Calu3 (cell line): ENCODE measurements around the gene ESYT3. TPM values are rescaled to one million over a fixed set of nuclear protein-coding genes. Genes with fewer than 3 reads are reported as not detected.

Source experiments
- BruUV-seq: library from RNA; stranded (reverse); fragments of 400-500 nt; replicated peaks from 2 replicates; lab custom pipeline; 2021; lab: Mats Ljungman, UMichigan
- CTCF ChIA-PET: fragments of 300-600 bp; sonication (Branson Sonifier 250); formaldehyde crosslinking; loops from one replicate; lab custom pipeline; 2022; ENCODE audit warnings: antibody characterized with exemption; lab: Charles Lee
- DNase-seq: peaks from one replicate; pipeline ENCODE4 v3.0.0; 2022
- H3K27ac Mint-ChIP-seq: one replicate; pipeline ENCODE4 v1.8.0; 2022; ENCODE audit warnings: mixed read lengths; ENCODE audit not compliant: unreplicated experiment
- H3K27me3 Mint-ChIP-seq: one replicate; pipeline ENCODE4 v1.8.0; 2022; ENCODE audit warnings: mixed read lengths; ENCODE audit not compliant: unreplicated experiment
- H3K36me3 Mint-ChIP-seq: one replicate; pipeline ENCODE4 v1.8.0; 2022; ENCODE audit warnings: mild to moderate bottlenecking, moderate library complexity, mixed read lengths; ENCODE audit not compliant: insufficient read depth, unreplicated experiment
- H3K4me1 Mint-ChIP-seq: one replicate; pipeline ENCODE4 v1.8.0; 2022; ENCODE audit warnings: mild to moderate bottlenecking, low read depth, mixed read lengths; ENCODE audit not compliant: unreplicated experiment
- H3K4me3 Mint-ChIP-seq: one replicate; pipeline ENCODE4 v1.8.0; 2022; ENCODE audit warnings: mild to moderate bottlenecking, low read depth, moderate library complexity, mixed read lengths; ENCODE audit not compliant: unreplicated experiment
- H3K9me3 Mint-ChIP-seq: one replicate; pipeline ENCODE4 v1.8.0; 2022; ENCODE audit warnings: low read depth, mixed read lengths; ENCODE audit not compliant: unreplicated experiment
- intact Hi-C: fragments of 100-400 bp; cut with micrococcal nuclease; formaldehyde crosslinking; loops from one replicate; pipeline ENCODE4 v1.10.0; 2022; ENCODE audit not compliant: unreplicated experiment
- total RNA-seq: library from RNA; stranded (reverse); gene quantifications from 2 replicates; pipeline ENCODE4 v1.2.3, GENCODE V29; 2022
- TF ChIP-seq, protein P1 (sequence below): fragments of 200-600 bp; IDR thresholded peaks from one replicate; pipeline ENCODE4 v1.8.0; 2022; ENCODE audit warnings: antibody characterized with exemption; ENCODE audit not compliant: unreplicated experiment

Gene ESYT3
- total RNA-seq, 1 experiment from 2014 or later = 3.5 TPM

- no peak overlapping the region for H3K27ac Mint-ChIP-seq
- H3K27me3 Mint-ChIP-seq = peaks cover 40% of the 10 kb centered on the region
- no peak overlapping the region for H3K4me3 Mint-ChIP-seq
- H3K4me1 Mint-ChIP-seq = peaks cover 13% of the 10 kb centered on the region
- intact Hi-C loops = no loop called here
- TF ChIP-seq, protein P1, sequence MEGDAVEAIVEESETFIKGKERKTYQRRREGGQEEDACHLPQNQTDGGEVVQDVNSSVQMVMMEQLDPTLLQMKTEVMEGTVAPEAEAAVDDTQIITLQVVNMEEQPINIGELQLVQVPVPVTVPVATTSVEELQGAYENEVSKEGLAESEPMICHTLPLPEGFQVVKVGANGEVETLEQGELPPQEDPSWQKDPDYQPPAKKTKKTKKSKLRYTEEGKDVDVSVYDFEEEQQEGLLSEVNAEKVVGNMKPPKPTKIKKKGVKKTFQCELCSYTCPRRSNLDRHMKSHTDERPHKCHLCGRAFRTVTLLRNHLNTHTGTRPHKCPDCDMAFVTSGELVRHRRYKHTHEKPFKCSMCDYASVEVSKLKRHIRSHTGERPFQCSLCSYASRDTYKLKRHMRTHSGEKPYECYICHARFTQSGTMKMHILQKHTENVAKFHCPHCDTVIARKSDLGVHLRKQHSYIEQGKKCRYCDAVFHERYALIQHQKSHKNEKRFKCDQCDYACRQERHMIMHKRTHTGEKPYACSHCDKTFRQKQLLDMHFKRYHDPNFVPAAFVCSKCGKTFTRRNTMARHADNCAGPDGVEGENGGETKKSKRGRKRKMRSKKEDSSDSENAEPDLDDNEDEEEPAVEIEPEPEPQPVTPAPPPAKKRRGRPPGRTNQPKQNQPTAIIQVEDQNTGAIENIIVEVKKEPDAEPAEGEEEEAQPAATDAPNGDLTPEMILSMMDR = no peak
- CTCF ChIA-PET = no interaction called here
- H3K36me3 Mint-ChIP-seq = peaks cover 16% of the 10 kb centered on the region
- no TSS peak for BruUV-seq
- peaks cover 3% of the 10 kb centered on the region for H3K9me3 Mint-ChIP-seq
- no peak for DNase-seq
Observed at GRCh38 chr3:138429665-138430064, 4.8 kb upstream of the ESYT3 start.

GRCh38 chr3:138432576-138433240 is 1.7 kb upstream of the ESYT3 start:
- BruUV-seq = no TSS peak
- Mint-ChIP-seq H3K27me3 (peaks cover 62% of the 10 kb centered on the region), H3K9me3 (peaks cover 3% of the 10 kb centered on the region), H3K4me3 (no peak overlapping the region), H3K4me1 (peaks cover 13% of the 10 kb centered on the region), H3K36me3 (peaks cover 16% of the 10 kb centered on the region), H3K27ac (no peak overlapping the region)
- DNase-seq = no peak
- TF ChIP-seq, protein P1 = no peak
- intact Hi-C loops = no loop called here
- CTCF ChIA-PET = interaction anchor here (0.6 kb wide), 1 partner anchor 497 kb away, joined by 5 read pairs; no protein-coding TSS in a partner anchor

DNA sequence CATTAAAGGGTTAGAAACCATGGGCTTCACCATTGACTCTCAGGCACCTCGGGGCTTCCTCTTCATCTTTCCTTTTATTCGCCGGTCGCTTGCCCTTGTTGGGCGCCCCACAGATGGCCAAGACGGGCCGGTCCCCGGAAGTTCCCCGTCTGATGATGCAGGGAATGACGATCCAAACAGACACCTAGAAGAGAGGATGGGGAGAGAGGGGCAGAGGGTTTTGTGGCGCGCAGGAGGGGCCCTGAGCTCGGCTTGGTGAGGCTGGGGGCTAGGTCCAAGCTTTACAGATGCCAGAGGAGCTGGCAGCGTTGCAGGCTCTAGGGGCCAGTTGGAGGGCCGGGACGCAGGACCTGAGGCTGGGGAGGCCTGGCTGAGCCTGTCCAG is 532 bp upstream of the ESYT3 start:
- Mint-ChIP-seq H3K4me3 (peak overlapping the region; percentile 79), H3K36me3 (peaks cover 16% of the 10 kb centered on the region), H3K27ac (peak overlapping the region; percentile 68), H3K9me3 (peaks cover 3% of the 10 kb centered on the region), H3K27me3 (peaks cover 74% of the 10 kb centered on the region), H3K4me1 (peaks cover 13% of the 10 kb centered on the region)
- no peak for DNase-seq
- intact Hi-C loops = no loop called here
- no TSS peak for BruUV-seq
- TF ChIP-seq, protein P1 = no peak
- CTCF ChIA-PET = interaction anchor here (0.6 to 2.1 kb wide), 7 partner anchors 9 to 502 kb away, joined by 3 to 10 read pairs (median 7); no protein-coding TSS in a partner anchor

- H3K4me3 Mint-ChIP-seq = peak overlapping the region; percentile 79
- CTCF ChIA-PET = interaction anchor here (0.5 to 2.1 kb wide), 9 partner anchors 10 to 1819 kb away, joined by 3 to 10 read pairs (median 5); no protein-coding TSS in a partner anchor
- peaks cover 87% of the 10 kb centered on the region for H3K27me3 Mint-ChIP-seq
- no peak overlapping the region for H3K27ac Mint-ChIP-seq
- no TSS peak for BruUV-seq
- intact Hi-C loops = no loop called here
- TF ChIP-seq, protein P1 = no peak
- H3K9me3 Mint-ChIP-seq = peaks cover 3% of the 10 kb centered on the region
- peak; percentile 57 for DNase-seq
- H3K36me3 Mint-ChIP-seq = peaks cover 16% of the 10 kb centered on the region
- peaks cover 13% of the 10 kb centered on the region for H3K4me1 Mint-ChIP-seq
Observed at GRCh38 chr3:138434875-138435772, 708 bp downstream of the ESYT3 start.
